OCI-LY3 (cell line): ENCODE data around the gene STAM2.
"Not testable (repeated sequence)": the region's sequence is repeated elsewhere in the genome, so short reads cannot be mapped to it uniquely, and the experiment has no call there.

ENCODE experiments used
- H2AFZ ChIP-seq: fragments of 200-600, 300-600 bp; shearing (Covaris generic); 2 replicates; pipeline ENCODE4 v1.6.0; 2014; ENCODE audit warnings: antibody characterized with exemption, low read depth, low read length
- H3K27ac ChIP-seq: fragments of 200-600, 300-600 bp; sonication (generic); 2 replicates; pipeline ENCODE4 v1.5.1; 2014; ENCODE audit warnings: mild to moderate bottlenecking, low read length, moderate library complexity, mixed read lengths
- H3K27me3 ChIP-seq: fragments of 200-600, 300-600 bp; sonication (generic); 2 replicates; pipeline ENCODE4 v1.6.1; 2014; ENCODE audit warnings: low read depth, low read length, mixed read lengths
- H3K36me3 ChIP-seq: fragments of 200-600, 300-600 bp; sonication (generic); replicated peaks from 2 replicates; pipeline ENCODE3; 2014; ENCODE audit warnings: low read depth, low read length, mixed read lengths
- H3K4me1 ChIP-seq: fragments of 300-600, 200-600 bp; sonication (generic); 2 replicates; pipeline ENCODE4 v1.6.1; 2014; ENCODE audit warnings: low read length, mixed read lengths
- H3K4me2 ChIP-seq: fragments of 200-600, 300-600 bp; sonication (generic); 2 replicates; pipeline ENCODE4 v1.6.1; 2014; ENCODE audit warnings: low read length, mixed read lengths
- H3K4me3 ChIP-seq: fragments of 300-600, 200-600 bp; sonication (generic); 2 replicates; pipeline ENCODE4 v1.5.1; 2014; ENCODE audit warnings: antibody characterized with exemption, mild to moderate bottlenecking, low read length, moderate library complexity
- H3K79me2 ChIP-seq: fragments of 300-600, 200-600 bp; shearing (Covaris generic); 2 replicates; pipeline ENCODE4 v1.6.1; 2014; ENCODE audit warnings: mild to moderate bottlenecking, low read length, mixed read lengths
- H3K9ac ChIP-seq: fragments of 300-600, 200-600 bp; shearing (Covaris generic); 2 replicates; pipeline ENCODE4 v1.6.0; 2014; ENCODE audit warnings: mild to moderate bottlenecking, low read length, moderate library complexity
- H3K9me3 ChIP-seq: fragments of 200-600, 300-600 bp; shearing (Covaris generic); 2 replicates; pipeline ENCODE4 v1.6.1; 2014; ENCODE audit warnings: low read length, mixed read lengths; ENCODE audit not compliant: insufficient read depth
- H4K20me1 ChIP-seq: fragments of 200-600, 300-600 bp; sonication (generic); 2 replicates; pipeline ENCODE4 v1.6.1; 2016; ENCODE audit warnings: low read length, mixed read lengths; ENCODE audit not compliant: insufficient read depth
- CTCF ChIP-seq: fragments of 200-600, 300-600 bp; sonication (generic); IDR thresholded peaks from 2 replicates; pipeline ENCODE4 v1.5.1; 2014; ENCODE audit warnings: antibody characterized with exemption, low read length, low read depth
- EZH2phosphoT487 ChIP-seq: fragments of 200-600 bp; shearing (Covaris generic); IDR thresholded peaks from 2 replicates; pipeline ENCODE4 v1.6.1; 2018; ENCODE audit warnings: antibody characterized with exemption, mixed run types, low read depth

Gene STAM2

GRCh38 chr2:152094014-152094413, 81.5 kb downstream of the STAM2 start:
- Histone ChIP-seq H3K4me2 (no peak overlapping the region), H3K27me3 (no peaks in the 10 kb centered on the region), H4K20me1 (no peaks in the 10 kb centered on the region), H3K4me1 (peaks cover 9% of the 10 kb centered on the region), H3K9me3 (no peaks in the 10 kb centered on the region), H3K4me3 (no peak overlapping the region), H3K27ac (no peak overlapping the region), H2AFZ (no peak overlapping the region), H3K9ac (no peak overlapping the region), H3K79me2 (no peaks in the 10 kb centered on the region), H3K36me3 (no peaks in the 10 kb centered on the region)
- TF ChIP-seq CTCF, result no peak
- TF ChIP-seq EZH2phosphoT487, result no peak

GRCh38 chr2:152093464-152093863, 82.1 kb downstream of the STAM2 start:
- Histone ChIP-seq H3K4me3 (no peak overlapping the region), H2AFZ (no peak overlapping the region), H3K27ac (no peak overlapping the region), H4K20me1 (no peaks in the 10 kb centered on the region), H3K9me3 (no peaks in the 10 kb centered on the region), H3K79me2 (no peaks in the 10 kb centered on the region), H3K9ac (no peak overlapping the region), H3K4me1 (peaks cover 9% of the 10 kb centered on the region), H3K27me3 (no peaks in the 10 kb centered on the region), H3K36me3 (no peaks in the 10 kb centered on the region), H3K4me2 (no peak overlapping the region)
- no peak for TF ChIP-seq CTCF
- no peak for TF ChIP-seq EZH2phosphoT487

- Histone ChIP-seq H2AFZ (no peak overlapping the region), H3K27me3 (no peaks in the 10 kb centered on the region), H3K27ac (no peak overlapping the region), H4K20me1 (no peaks in the 10 kb centered on the region), H3K9ac (no peak overlapping the region), H3K36me3 (no peaks in the 10 kb centered on the region), H3K9me3 (no peaks in the 10 kb centered on the region), H3K4me1 (peaks cover 9% of the 10 kb centered on the region), H3K4me2 (no peak overlapping the region), H3K79me2 (no peaks in the 10 kb centered on the region), H3K4me3 (no peak overlapping the region)
- TF ChIP-seq CTCF (no peak), EZH2phosphoT487 (no peak)
Measured at GRCh38 chr2:152092095-152092494, 83.5 kb downstream of the STAM2 start.

GRCh38 chr2:152090726-152091125, 84.8 kb downstream of the STAM2 start:
- not testable (repeated sequence) for H3K9ac ChIP-seq, H3K4me2 ChIP-seq, H3K27me3 ChIP-seq, H3K4me1 ChIP-seq, H2AFZ ChIP-seq, H4K20me1 ChIP-seq, H3K9me3 ChIP-seq, H3K4me3 ChIP-seq, H3K27ac ChIP-seq, H3K79me2 ChIP-seq, H3K36me3 ChIP-seq

GRCh38 chr2:152089238-152089637, 86.3 kb downstream of the STAM2 start:
- Histone ChIP-seq H4K20me1 (no peaks in the 10 kb centered on the region), H3K4me2 (no peak overlapping the region), H3K27me3 (no peaks in the 10 kb centered on the region), H3K9ac (no peak overlapping the region), H3K79me2 (no peaks in the 10 kb centered on the region), H3K4me1 (peaks cover 5% of the 10 kb centered on the region), H3K4me3 (no peak overlapping the region), H3K9me3 (no peaks in the 10 kb centered on the region), H2AFZ (no peak overlapping the region), H3K36me3 (no peaks in the 10 kb centered on the region), H3K27ac (no peak overlapping the region)
- TF ChIP-seq CTCF (no peak), EZH2phosphoT487 (no peak)
